Psoas muscle (tissue), 8 donors: Measurements from ENCODE around the gene ZNF398. TPM values are rescaled to one million over a fixed set of nuclear protein-coding genes. Genes with fewer than 3 reads are reported as not detected.

Experiments
- ATAC-seq, 4 donors: fragments of 200-7000 bp; cut with Tn5 transposase; one replicate each; pipeline ENCODE4 v1.9.1; 2020; ENCODE audit warnings: moderate library complexity in 3 of 4, mild to moderate bottlenecking in 2 of 4
- DNase-seq, 2 donors: peaks; one replicate each; pipeline ENCODE4 v3.0.0-alpha.2; 2020
- H3K27ac ChIP-seq: fragments of 200-600 bp; one replicate; pipeline ENCODE4 v1.8.0; 2022
- H3K27me3 ChIP-seq, 3 donors: fragments of 200-600 bp in 1 of 3; one replicate each; pipeline versions ENCODE4 v1.6.1 to v1.8.0; 2013 to 2022; ENCODE audit warnings: low read length in 2 of 3, mild to moderate bottlenecking in 2 of 3, moderate library complexity in 1 of 3; ENCODE audit not compliant: insufficient read depth in 3 of 3
- H3K36me3 ChIP-seq, 2 donors: fragments of 200-600 bp in 1 of 2; one replicate each; pipeline versions ENCODE4 v1.6.1 to v1.8.0; 2013 to 2022; ENCODE audit warnings: low read depth in 1 of 2, mild to moderate bottlenecking in 1 of 2, moderate library complexity in 1 of 2; ENCODE audit not compliant: insufficient read depth in 1 of 2
- H3K4me1 ChIP-seq: fragments of 200-600 bp; one replicate; pipeline ENCODE4 v1.8.0; 2022
- H3K4me3 ChIP-seq: fragments of 200-600 bp; one replicate; pipeline ENCODE4 v1.8.0; 2022; ENCODE audit warnings: mild to moderate bottlenecking
- H3K9me3 ChIP-seq: fragments of 200-600 bp; one replicate; pipeline ENCODE4 v1.8.0; 2022
- WGBS, 3 donors: extraction: QIAGEN DNeasy Blood & Tissue Kit; methylation state at CpG; one replicate each; pipeline versions ENCODE4 v1.1.6 to v1.1.7; 2013; 5-methylcytosine and 5-hydroxymethylcytosine counted together
- intact Hi-C, 2 donors: fragments of 100-400 bp; cut with DNase I; formaldehyde crosslinking; loops; one replicate each; pipeline versions ENCODE4 v1.11.0 to v1.14.2; 2022
- polyA plus RNA-seq, 3 donors: library from polyadenylated mRNA; stranded (reverse); fragments of 200-250 nt; gene quantifications; one replicate each; pipeline ENCODE4 v1.2.3, GENCODE V29; 2013
- total RNA-seq, 4 donors: library from RNA; stranded (reverse); fragmentation: NEBNext Ultra II Directional in 2 of 4; extraction: Animal tissue kit (Norgen Biotek cat#: 25700) in 2 of 4; gene quantifications; one replicate each; pipeline versions ENCODE4 v1.2.1 to v1.2.4, GENCODE V29; 2021 to 2023
- TF ChIP-seq, protein P1 (sequence below): fragments of 200-600 bp; IDR thresholded peaks from one replicate; pipeline ENCODE4 v1.8.0; 2022; ENCODE audit warnings: antibody characterized with exemption
- donor health status: healthy with polysubstance abuse.
- donor health status: DM: no; HTN: no; CAD: no; lungs with moderate emphysema.
- donor health status: Bipolar disorder and iron deficiency.
- donor health status: healthy.
- donor health status: DM: yes; HTN: yes; CAD: no.
- donor health status: DM: no; HTN: no; CAD: no.
- donor health status: DM: no; HTN: no; CAD: no.
- donor health status: DM: yes; HTN: yes; CAD: no.

ZNF398 gene
- total and polyA plus RNA-seq, 7 donors = 2.8 to 12.4 (median 7.8) TPM

DNA sequence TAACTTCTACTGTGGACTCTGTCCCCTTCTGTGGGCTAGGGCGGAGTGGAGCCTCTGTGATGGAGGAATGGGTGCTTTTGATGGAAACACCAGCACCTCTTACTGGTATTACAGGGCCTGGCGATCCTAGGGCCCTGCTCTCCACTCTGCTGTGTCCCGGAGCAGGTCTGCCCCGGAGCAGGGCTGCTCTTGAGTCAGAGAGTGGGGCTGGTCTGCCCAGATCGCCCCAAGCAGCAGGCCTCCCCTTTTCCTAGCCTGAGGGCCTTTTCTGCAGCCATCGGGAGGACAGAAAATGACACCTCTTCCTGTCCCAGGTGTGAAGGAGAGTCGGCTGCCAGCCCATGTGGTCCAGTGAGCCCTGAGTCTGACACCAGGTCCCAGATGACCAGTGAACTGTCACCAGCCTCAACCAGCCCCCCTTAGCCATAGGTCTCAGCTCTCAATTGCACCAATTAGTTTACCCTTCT lies 49.5 kb downstream of the ZNF398 start:
- Histone ChIP-seq H3K4me3 (peak overlapping the region; percentile 95), H3K4me1 (peaks cover 10% of the 10 kb centered on the region), H3K36me3 (peaks cover 3 to 37% of the 10 kb centered on the region in 2 donors), H3K9me3 (no peaks in the 10 kb centered on the region), H3K27me3 (no peaks in the 10 kb centered on the region), H3K27ac (peak overlapping the region; percentile 95)
- DNase-seq (no peak), ATAC-seq (no peak)
- WGBS, 3 donors = 16 to 22% (median 17%) methylated on average over 7 of the region's 7 CpGs
- intact Hi-C loops = loop anchor here (5.0 kb wide), 1 partner anchor 41 kb away; the partner anchor contains the start of gene ZNF212 (in 2 of the 2)
- TF ChIP-seq, protein P1, sequence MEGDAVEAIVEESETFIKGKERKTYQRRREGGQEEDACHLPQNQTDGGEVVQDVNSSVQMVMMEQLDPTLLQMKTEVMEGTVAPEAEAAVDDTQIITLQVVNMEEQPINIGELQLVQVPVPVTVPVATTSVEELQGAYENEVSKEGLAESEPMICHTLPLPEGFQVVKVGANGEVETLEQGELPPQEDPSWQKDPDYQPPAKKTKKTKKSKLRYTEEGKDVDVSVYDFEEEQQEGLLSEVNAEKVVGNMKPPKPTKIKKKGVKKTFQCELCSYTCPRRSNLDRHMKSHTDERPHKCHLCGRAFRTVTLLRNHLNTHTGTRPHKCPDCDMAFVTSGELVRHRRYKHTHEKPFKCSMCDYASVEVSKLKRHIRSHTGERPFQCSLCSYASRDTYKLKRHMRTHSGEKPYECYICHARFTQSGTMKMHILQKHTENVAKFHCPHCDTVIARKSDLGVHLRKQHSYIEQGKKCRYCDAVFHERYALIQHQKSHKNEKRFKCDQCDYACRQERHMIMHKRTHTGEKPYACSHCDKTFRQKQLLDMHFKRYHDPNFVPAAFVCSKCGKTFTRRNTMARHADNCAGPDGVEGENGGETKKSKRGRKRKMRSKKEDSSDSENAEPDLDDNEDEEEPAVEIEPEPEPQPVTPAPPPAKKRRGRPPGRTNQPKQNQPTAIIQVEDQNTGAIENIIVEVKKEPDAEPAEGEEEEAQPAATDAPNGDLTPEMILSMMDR = no peak

DNA sequence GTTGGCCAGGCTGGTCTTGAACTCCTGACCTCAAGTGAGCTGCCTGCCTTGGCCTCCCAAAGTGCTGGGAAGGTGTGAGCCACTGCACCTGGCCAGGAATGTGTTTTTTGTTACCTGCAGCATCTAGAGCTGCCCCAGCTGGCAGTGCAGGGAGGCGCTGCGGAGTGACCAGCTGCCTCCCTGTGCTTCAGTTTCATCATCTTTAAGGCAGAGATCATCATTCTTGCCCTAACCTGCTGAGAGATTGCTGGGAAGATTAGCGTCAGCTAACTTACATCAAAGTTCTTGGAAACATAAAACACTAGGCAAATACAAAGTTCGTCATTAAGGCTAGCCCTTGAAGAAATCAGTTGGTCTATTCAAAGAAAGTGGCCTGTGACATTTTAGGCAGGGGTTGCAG lies 50.4 kb downstream of the ZNF398 start:
- DNase-seq (no peak), ATAC-seq (no peak)
- intact Hi-C loops = loop anchor here (5.0 kb wide), 1 partner anchor 40 kb away; the partner anchor contains the start of gene ZNF212 (in 2 of the 2)
- H3K4me1 ChIP-seq = peaks cover 10% of the 10 kb centered on the region
- no peaks in the 10 kb centered on the region for H3K9me3 ChIP-seq
- TF ChIP-seq, protein P1 = no peak
- H3K27me3 ChIP-seq = no peaks in the 10 kb centered on the region
- H3K4me3 ChIP-seq = no peak overlapping the region
- peaks cover 3 to 47% of the 10 kb centered on the region in 2 donors for H3K36me3 ChIP-seq
- WGBS, 3 donors = 70 to 81% (median 78%) methylated on average over 4 of the region's 4 CpGs
- H3K27ac ChIP-seq = no peak overlapping the region

- Histone ChIP-seq H3K4me3 (no peak overlapping the region), H3K36me3 (peaks cover 3 to 53% of the 10 kb centered on the region in 2 donors), H3K27ac (no peak overlapping the region), H3K9me3 (no peaks in the 10 kb centered on the region), H3K27me3 (no peaks in the 10 kb centered on the region), H3K4me1 (peaks cover 15% of the 10 kb centered on the region)
- intact Hi-C loops = loop anchor here (5.0 kb wide), 1 partner anchor 39 kb away; the partner anchor contains the start of gene ZNF212 (in 2 of the 2)
- 88 to 95% (median 92%) methylated on average over 22 of the region's 22 CpGs for WGBS, 3 donors
- DNase-seq (peak in 1 of 2 donors; percentile 33), ATAC-seq (no peak)
- TF ChIP-seq, protein P1 = no peak
Observed at GRCh38 chr7:149198161-149198816, 51.0 kb downstream of the ZNF398 start.

GRCh38 chr7:149199234-149199995 lies 52.2 kb downstream of the ZNF398 start:
- intact Hi-C loops = loop anchor here (5.0 kb wide), 1 partner anchor 38 kb away; the partner anchor contains the start of gene ZNF212 (in 2 of the 2)
- ATAC-seq (no peak), DNase-seq (peak in 1 of 2 donors; percentile 11)
- WGBS, 3 donors = 91 to 97% (median 93%) methylated on average over 6 of the region's 6 CpGs
- H3K36me3 ChIP-seq = peaks cover 3 to 64% of the 10 kb centered on the region in 2 donors
- H3K4me1 ChIP-seq = peaks cover 15% of the 10 kb centered on the region
- no peak overlapping the region for H3K4me3 ChIP-seq
- H3K9me3 ChIP-seq = no peaks in the 10 kb centered on the region
- no peaks in the 10 kb centered on the region for H3K27me3 ChIP-seq
- no peak overlapping the region for H3K27ac ChIP-seq
- TF ChIP-seq, protein P1 = no peak
